Nephron progenitor cell (in vitro differentiated cells): Measurements from ENCODE around the gene TFEB.
A peak's percentile ranks its signal among the peaks of the same experiment; 100 is the strongest.

Source experiments
- DNase-seq: peaks from one replicate; pipeline ENCODE4 v3.0.0; 2021
- H3K27ac Mint-ChIP-seq: 2 replicates; pipeline ENCODE4 v1.8.0; 2021; ENCODE audit warnings: mild to moderate bottlenecking, moderate library complexity, mixed read lengths
- H3K27me3 Mint-ChIP-seq: 2 replicates; pipeline ENCODE4 v1.8.0; 2021; ENCODE audit warnings: mild to moderate bottlenecking, low read depth, mixed read lengths; ENCODE audit not compliant: poor library complexity
- H3K36me3 Mint-ChIP-seq: 2 replicates; pipeline ENCODE4 v1.8.0; 2021; ENCODE audit warnings: low read depth, mixed read lengths
- H3K4me1 Mint-ChIP-seq: 2 replicates; pipeline ENCODE4 v1.8.0; 2021; ENCODE audit warnings: mixed read lengths
- H3K4me3 Mint-ChIP-seq: 2 replicates; pipeline ENCODE4 v1.8.0; 2021; ENCODE audit warnings: mild to moderate bottlenecking, moderate library complexity, mixed read lengths
- H3K9me3 Mint-ChIP-seq: 2 replicates; pipeline ENCODE4 v1.8.0; 2021; ENCODE audit warnings: mild to moderate bottlenecking, moderate library complexity, mixed read lengths
- CTCF ChIP-seq: fragments of 200-600 bp; sonication (generic); IDR thresholded peaks from 2 replicates; pipeline ENCODE4 v1.5.0; 2021; ENCODE audit warnings: antibody characterized with exemption

TFEB gene

GRCh38 chr6:41651962-41652657, 83.3 kb downstream of the TFEB start:
- no peak for TF ChIP-seq CTCF
- peak overlapping the region; percentile 81 for H3K27ac Mint-ChIP-seq
- no peaks in the 10 kb centered on the region for H3K9me3 Mint-ChIP-seq
- H3K36me3 Mint-ChIP-seq: peaks cover 45% of the 10 kb centered on the region
- DNase-seq: no peak
- no peak overlapping the region for H3K4me3 Mint-ChIP-seq
- H3K4me1 Mint-ChIP-seq: peaks cover 76% of the 10 kb centered on the region
- no peaks in the 10 kb centered on the region for H3K27me3 Mint-ChIP-seq

DNA sequence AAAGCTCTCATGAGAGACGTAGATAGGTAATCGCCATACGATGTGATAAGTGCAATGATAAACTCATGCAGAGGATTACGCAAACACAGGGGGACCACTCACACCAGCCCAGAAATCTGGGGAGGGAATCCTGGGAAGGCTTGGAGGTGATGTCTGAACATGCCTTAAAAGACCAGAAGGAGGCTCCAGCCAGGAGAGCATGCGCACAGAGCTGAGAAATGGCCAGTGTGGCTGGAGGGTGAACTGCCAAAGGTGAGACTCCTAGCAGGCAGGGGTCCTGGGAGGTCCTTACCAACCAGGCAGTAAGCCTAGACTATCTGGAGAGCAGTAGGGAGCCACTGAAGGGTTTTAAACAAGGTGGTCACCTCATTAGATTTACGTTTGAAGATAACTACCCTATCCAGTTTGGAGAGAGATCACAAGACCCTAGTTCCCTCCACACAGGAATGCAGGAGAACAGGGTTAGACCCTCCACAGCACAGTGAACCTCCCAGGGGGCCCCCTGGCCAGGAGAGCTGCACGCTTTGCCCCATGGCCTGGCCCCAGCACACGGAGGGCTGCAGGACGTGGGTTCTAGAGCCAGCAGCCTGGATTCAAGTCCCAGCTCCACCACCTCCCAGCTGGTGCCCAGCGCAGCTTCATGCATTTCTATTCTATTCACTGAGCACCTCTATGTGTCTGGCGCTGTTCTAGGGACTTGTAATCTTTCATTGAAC, 84.0 kb downstream of the TFEB start:
- no peak overlapping the region for H3K4me3 Mint-ChIP-seq
- no peak for DNase-seq
- H3K27ac Mint-ChIP-seq: peak overlapping the region; percentile 81
- no peaks in the 10 kb centered on the region for H3K9me3 Mint-ChIP-seq
- H3K27me3 Mint-ChIP-seq: no peaks in the 10 kb centered on the region
- no peak for TF ChIP-seq CTCF
- peaks cover 69% of the 10 kb centered on the region for H3K4me1 Mint-ChIP-seq
- peaks cover 52% of the 10 kb centered on the region for H3K36me3 Mint-ChIP-seq

GRCh38 chr6:41650120-41650519, 85.3 kb downstream of the TFEB start:
- no peak overlapping the region for H3K4me3 Mint-ChIP-seq
- H3K36me3 Mint-ChIP-seq: peaks cover 56% of the 10 kb centered on the region
- no peak for DNase-seq
- peaks cover 69% of the 10 kb centered on the region for H3K4me1 Mint-ChIP-seq
- no peaks in the 10 kb centered on the region for H3K9me3 Mint-ChIP-seq
- no peaks in the 10 kb centered on the region for H3K27me3 Mint-ChIP-seq
- no peak for TF ChIP-seq CTCF
- peak overlapping the region; percentile 51 for H3K27ac Mint-ChIP-seq

DNA sequence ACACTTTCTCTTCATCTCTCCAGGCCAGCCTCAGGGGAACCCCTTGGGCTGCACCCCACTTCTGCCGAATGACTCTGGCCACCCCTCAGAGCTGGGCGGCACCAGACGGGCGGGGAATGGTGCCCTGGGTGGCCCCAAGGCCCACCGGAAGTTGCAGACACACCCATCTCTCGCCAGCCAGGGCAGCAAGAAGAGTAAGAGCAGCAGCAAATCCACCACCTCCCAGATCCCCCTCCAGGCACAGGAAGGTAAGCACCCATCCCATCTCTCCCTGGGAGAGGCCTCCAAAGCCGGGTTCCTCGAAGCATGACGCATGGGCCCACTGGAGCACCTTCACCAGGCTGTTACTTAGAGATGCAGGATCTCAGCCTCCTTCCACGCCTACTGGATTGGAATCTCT, 85.8 kb downstream of the TFEB start:
- H3K4me3 Mint-ChIP-seq: no peak overlapping the region
- peaks cover 69% of the 10 kb centered on the region for H3K4me1 Mint-ChIP-seq
- no peak for DNase-seq
- H3K9me3 Mint-ChIP-seq: no peaks in the 10 kb centered on the region
- TF ChIP-seq CTCF: no peak
- H3K27me3 Mint-ChIP-seq: no peaks in the 10 kb centered on the region
- H3K36me3 Mint-ChIP-seq: peaks cover 56% of the 10 kb centered on the region
- no peak overlapping the region for H3K27ac Mint-ChIP-seq

- Mint-ChIP-seq H3K27me3 (no peaks in the 10 kb centered on the region), H3K4me3 (no peak overlapping the region), H3K27ac (no peak overlapping the region), H3K9me3 (no peaks in the 10 kb centered on the region), H3K36me3 (peaks cover 56% of the 10 kb centered on the region), H3K4me1 (peaks cover 69% of the 10 kb centered on the region)
- DNase-seq: no peak
- TF ChIP-seq CTCF: no peak
Measured at GRCh38 chr6:41648921-41649320, 86.5 kb downstream of the TFEB start.
